ENCODE results near the gene BPIFA2. TPM values are rescaled to one million over a fixed set of nuclear protein-coding genes. Genes with fewer than 3 reads are reported as not detected.

Gene BPIFA2
- total RNA-seq, 4 donors from 2014 or later = not detected

DNA sequence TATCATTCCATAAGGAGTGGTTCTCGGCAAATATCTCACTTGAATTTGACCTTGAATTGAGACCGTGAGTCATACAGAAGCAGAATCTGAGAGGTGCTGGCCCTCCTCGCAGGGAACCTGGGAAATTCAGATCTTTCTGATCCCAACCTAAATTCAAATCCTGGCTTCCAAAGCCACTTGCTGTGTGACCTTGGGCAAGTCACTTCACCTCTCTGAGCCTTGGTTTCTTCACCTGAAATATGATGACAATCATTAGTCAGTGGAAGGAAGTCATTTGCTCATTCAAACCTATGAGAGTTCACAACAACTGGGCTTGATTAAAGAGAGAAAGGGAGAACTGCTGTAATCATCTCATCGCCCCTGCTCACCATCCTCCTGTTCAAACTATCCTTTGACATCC lies 56.4 kb downstream of the BPIFA2 start:
- Histone ChIP-seq H3K27ac (no peak overlapping the region), H3K27me3 (peaks cover 0 to 2% (median 0%) of the 10 kb centered on the region in 3 donors), H3K4me3 (no peak overlapping the region), H3K36me3 (no peaks in the 10 kb centered on the region), H3K4me1 (no peaks in the 10 kb centered on the region), H3K9me3 (no peaks in the 10 kb centered on the region)
- no peak for DNase-seq
- ATAC-seq = no peak
- no peak for TF ChIP-seq POLR2A (IDR thresholded peaks at IDR 0.05)
- TF ChIP-seq, protein P1, sequence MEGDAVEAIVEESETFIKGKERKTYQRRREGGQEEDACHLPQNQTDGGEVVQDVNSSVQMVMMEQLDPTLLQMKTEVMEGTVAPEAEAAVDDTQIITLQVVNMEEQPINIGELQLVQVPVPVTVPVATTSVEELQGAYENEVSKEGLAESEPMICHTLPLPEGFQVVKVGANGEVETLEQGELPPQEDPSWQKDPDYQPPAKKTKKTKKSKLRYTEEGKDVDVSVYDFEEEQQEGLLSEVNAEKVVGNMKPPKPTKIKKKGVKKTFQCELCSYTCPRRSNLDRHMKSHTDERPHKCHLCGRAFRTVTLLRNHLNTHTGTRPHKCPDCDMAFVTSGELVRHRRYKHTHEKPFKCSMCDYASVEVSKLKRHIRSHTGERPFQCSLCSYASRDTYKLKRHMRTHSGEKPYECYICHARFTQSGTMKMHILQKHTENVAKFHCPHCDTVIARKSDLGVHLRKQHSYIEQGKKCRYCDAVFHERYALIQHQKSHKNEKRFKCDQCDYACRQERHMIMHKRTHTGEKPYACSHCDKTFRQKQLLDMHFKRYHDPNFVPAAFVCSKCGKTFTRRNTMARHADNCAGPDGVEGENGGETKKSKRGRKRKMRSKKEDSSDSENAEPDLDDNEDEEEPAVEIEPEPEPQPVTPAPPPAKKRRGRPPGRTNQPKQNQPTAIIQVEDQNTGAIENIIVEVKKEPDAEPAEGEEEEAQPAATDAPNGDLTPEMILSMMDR (IDR thresholded peaks at IDR 0.05 in 4 of 5, conservative IDR thresholded peaks at IDR 0.05 in 1 of 5) = no peak
- intact Hi-C loops (cut with DNase I; ENCODE audit: low total_unique reads) (no loop called here), in situ Hi-C loops (cut with MboI; ENCODE audit: low sequenced_read_pairs in 4 of 4) (loop anchor here in 1 of 4 donors (10.0 to 25.0 kb wide), 2 partner anchors 60 to 88 kb away; partner anchors contain the start of gene BPIFA2)

DNA sequence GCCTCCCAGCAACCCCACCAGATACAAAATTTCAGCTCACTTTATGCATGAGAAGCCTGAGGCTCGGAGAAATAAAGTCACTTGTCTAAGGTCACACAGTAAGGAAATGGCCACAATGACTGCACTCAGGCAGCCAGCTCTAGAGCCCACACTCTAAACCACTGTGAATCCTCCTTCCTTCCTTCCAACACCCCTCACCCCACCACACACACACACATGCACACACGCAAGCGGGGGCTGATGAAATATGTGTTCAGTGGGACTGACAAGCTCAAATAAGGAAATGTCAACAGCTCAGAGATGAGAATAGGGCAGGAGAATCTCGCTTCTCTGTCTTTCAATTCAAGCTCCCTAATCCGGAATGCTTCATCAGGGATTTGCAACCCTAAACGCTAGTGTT lies 61.9 kb downstream of the BPIFA2 start:
- TF ChIP-seq, protein P1 (IDR thresholded peaks at IDR 0.05 in 4 of 5, conservative IDR thresholded peaks at IDR 0.05 in 1 of 5) = no peak
- no peak for TF ChIP-seq POLR2A (IDR thresholded peaks at IDR 0.05)
- no peak for DNase-seq
- no peaks in the 10 kb centered on the region for H3K36me3 ChIP-seq
- H3K27ac ChIP-seq = no peak overlapping the region
- H3K4me3 ChIP-seq = no peak overlapping the region
- in situ Hi-C loops (cut with MboI; ENCODE audit: low sequenced_read_pairs in 4 of 4) = loop anchor here in 1 of 4 donors (10.0 kb wide), 1 partner anchor 65 kb away; the partner anchor contains the start of gene BPIFA2
- peaks cover 0 to 9% (median 0%) of the 10 kb centered on the region in 3 donors for H3K27me3 ChIP-seq
- H3K4me1 ChIP-seq = no peaks in the 10 kb centered on the region
- H3K9me3 ChIP-seq = no peaks in the 10 kb centered on the region
- ATAC-seq = no peak
- intact Hi-C loops (cut with DNase I; ENCODE audit: low total_unique reads) = no loop called here

Other genes starting within 250 kb of the BPIFA2 start
- not detected for gene SUN5, start 163.7 kb upstream of the BPIFA2 start, total RNA-seq
- gene BPIFB2, start 160.5 kb upstream of the BPIFA2 start, total RNA-seq = not detected
- not detected for gene BPIFB6, start 136.5 kb upstream of the BPIFA2 start, total RNA-seq
- not detected for gene BPIFB3, start 114.3 kb upstream of the BPIFA2 start, total RNA-seq
- gene BPIFB4, start 88.5 kb upstream of the BPIFA2 start, total RNA-seq = not detected
- not detected for gene BPIFA3, start 49.2 kb downstream of the BPIFA2 start, total RNA-seq
- gene BPIFA1, start 67.8 kb downstream of the BPIFA2 start, total RNA-seq = not detected
- gene BPIFB1, start 115.1 kb downstream of the BPIFA2 start, total RNA-seq = not detected
- gene CDK5RAP1, start 233.4 kb downstream of the BPIFA2 start, total RNA-seq = 10 to 100 TPM; 23.2 to 27.6 (median 25.8) TPM